Stomach (tissue), 9 donors: ENCODE measurements around the gene TMEM139. TPM values are rescaled to one million over a fixed set of nuclear protein-coding genes. Genes with fewer than 3 reads are reported as not detected.

Experiments
- DNase-seq, 2 donors: peaks; one replicate each; pipeline versions ENCODE4 v3.0.0 to v3.0.0-alpha.2; 2013 to 2019
- H3K27ac ChIP-seq, 5 donors: fragments of 200-600 bp in 4 of 5; sonication (generic) in 4 of 5; one replicate each; pipeline ENCODE4 v1.5.1; 2013 to 2019; ENCODE audit warnings: mild to moderate bottlenecking in 1 of 5, moderate library complexity in 1 of 5
- H3K27me3 ChIP-seq, 3 donors: fragments of 200-600 bp; sonication (generic); one replicate each; pipeline ENCODE4 v1.5.1; 2017 to 2019; ENCODE audit warnings: mixed run types in 1 of 3
- H3K36me3 ChIP-seq, 4 donors: fragments of 200-600 bp; sonication (generic); 1 replicate in 3 of 4; 2 replicates in 1 of 4; pipeline ENCODE4 v1.5.1; 2016 to 2019
- H3K4me1 ChIP-seq, 4 donors: fragments of 200-600 bp; sonication (generic); one replicate each; pipeline ENCODE4 v1.5.1; 2016 to 2019
- H3K4me3 ChIP-seq, 4 donors: fragments of 200-600 bp; sonication (generic) in 3 of 4; one replicate each; pipeline ENCODE4 v1.5.1; 2016 to 2019; ENCODE audit warnings: mild to moderate bottlenecking in 1 of 4
- H3K9me3 ChIP-seq, 4 donors: fragments of 200-600 bp; sonication (generic); one replicate each; pipeline ENCODE4 v1.5.1; 2016 to 2019
- EP300 ChIP-seq: sonication (generic); formaldehyde crosslinking; IDR thresholded peaks from one replicate; pipeline ENCODE4 v1.6.1; 2017; ENCODE audit warnings: antibody characterized with exemption
- POLR2A ChIP-seq, 4 donors: fragments of 450-650 bp; IDR thresholded peaks; one replicate each; pipeline ENCODE4 v1.6.1; 2016; ENCODE audit warnings: antibody characterized with exemption in 4 of 4, control low read depth in 2 of 4, mild to moderate bottlenecking in 1 of 4, moderate library complexity in 1 of 4
- POLR2AphosphoS5 ChIP-seq, 3 donors: sonication (generic); formaldehyde crosslinking; IDR thresholded peaks; one replicate each; pipeline ENCODE4 v1.6.1; 2016; ENCODE audit warnings: antibody characterized with exemption in 3 of 3
- WGBS, 5 donors: extraction: QIAGEN DNeasy Blood & Tissue Kit in 3 of 5; methylation state at CpG; one replicate each; pipeline versions ENCODE4 v1.1.5 to v1.1.7; 2013 to 2018; 5-methylcytosine and 5-hydroxymethylcytosine counted together
- intact Hi-C: fragments of 100-400 bp; cut with DNase I; formaldehyde crosslinking; loops from one replicate; pipeline ENCODE4 v1.15.1; 2023; ENCODE audit warnings: low total_unique reads
- polyA plus RNA-seq, 3 donors: library from polyadenylated mRNA; stranded (reverse); fragments of 200-250 nt; gene quantifications; one replicate each; pipeline ENCODE4 v1.2.3, GENCODE V29; 2013
- total RNA-seq, 5 donors: library from RNA; depleted of rRNA; stranded (reverse); fragments of >200 nt; gene quantifications; one replicate each; pipeline versions ENCODE4 v1.1.0 to v1.2.3, GENCODE V29; 2014 to 2016
- TF ChIP-seq, protein P1 (sequence below), 7 experiments: fragments of 450-650 bp in 4 of 7; fragments of 200-600 bp in 3 of 7; sonication (generic) in 3 of 7; IDR thresholded peaks; one replicate each; pipeline ENCODE4 v1.5.1; 2016 to 2019; ENCODE audit warnings: antibody characterized with exemption in 7 of 7, control low read depth in 2 of 7, mild to moderate bottlenecking in 1 of 7
- donor health status: healthy with polysubstance abuse.
- donor health status: Bipolar disorder and iron deficiency.
- donor health status: healthy.

The TMEM139 gene
- total and polyA plus RNA-seq, 8 donors = 0.89 to 15.3 (median 6.4) TPM

GRCh38 chr7:143281529-143281928, 3.2 kb upstream of the TMEM139 start:
- H3K27ac ChIP-seq = no peak overlapping the region
- TF ChIP-seq, protein P1, sequence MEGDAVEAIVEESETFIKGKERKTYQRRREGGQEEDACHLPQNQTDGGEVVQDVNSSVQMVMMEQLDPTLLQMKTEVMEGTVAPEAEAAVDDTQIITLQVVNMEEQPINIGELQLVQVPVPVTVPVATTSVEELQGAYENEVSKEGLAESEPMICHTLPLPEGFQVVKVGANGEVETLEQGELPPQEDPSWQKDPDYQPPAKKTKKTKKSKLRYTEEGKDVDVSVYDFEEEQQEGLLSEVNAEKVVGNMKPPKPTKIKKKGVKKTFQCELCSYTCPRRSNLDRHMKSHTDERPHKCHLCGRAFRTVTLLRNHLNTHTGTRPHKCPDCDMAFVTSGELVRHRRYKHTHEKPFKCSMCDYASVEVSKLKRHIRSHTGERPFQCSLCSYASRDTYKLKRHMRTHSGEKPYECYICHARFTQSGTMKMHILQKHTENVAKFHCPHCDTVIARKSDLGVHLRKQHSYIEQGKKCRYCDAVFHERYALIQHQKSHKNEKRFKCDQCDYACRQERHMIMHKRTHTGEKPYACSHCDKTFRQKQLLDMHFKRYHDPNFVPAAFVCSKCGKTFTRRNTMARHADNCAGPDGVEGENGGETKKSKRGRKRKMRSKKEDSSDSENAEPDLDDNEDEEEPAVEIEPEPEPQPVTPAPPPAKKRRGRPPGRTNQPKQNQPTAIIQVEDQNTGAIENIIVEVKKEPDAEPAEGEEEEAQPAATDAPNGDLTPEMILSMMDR (IDR thresholded peaks at IDR 0.05) = no peak
- no peak for TF ChIP-seq POLR2A (IDR thresholded peaks at IDR 0.05)
- no peak for TF ChIP-seq EP300
- no peak for TF ChIP-seq POLR2AphosphoS5 (IDR thresholded peaks at IDR 0.05)
- no peak overlapping the region for H3K4me3 ChIP-seq
- DNase-seq = no peak
- intact Hi-C loops = no loop called here
- H3K27me3 ChIP-seq = no peaks in the 10 kb centered on the region
- H3K9me3 ChIP-seq = no peaks in the 10 kb centered on the region
- H3K4me1 ChIP-seq = peaks cover 12 to 36% (median 32%) of the 10 kb centered on the region in 4 donors
- H3K36me3 ChIP-seq = no peaks in the 10 kb centered on the region
- 81 to 93% (median 91%) methylated on average over 2 of the region's 2 CpGs for WGBS, 5 donors

- Histone ChIP-seq H3K36me3 (no peaks in the 10 kb centered on the region), H3K4me1 (peaks cover 12 to 40% (median 35%) of the 10 kb centered on the region in 4 donors), H3K9me3 (no peaks in the 10 kb centered on the region), H3K27ac (no peak overlapping the region), H3K27me3 (no peaks in the 10 kb centered on the region), H3K4me3 (no peak overlapping the region)
- intact Hi-C loops = no loop called here
- WGBS, 5 donors = 94 to 98% (median 96%) methylated on average over 8 of the region's 8 CpGs
- TF ChIP-seq EP300 (no peak), POLR2A (IDR thresholded peaks at IDR 0.05) (no peak), POLR2AphosphoS5 (IDR thresholded peaks at IDR 0.05) (no peak)
- TF ChIP-seq, protein P1 (IDR thresholded peaks at IDR 0.05) = no peak
- no peak for DNase-seq
Measured at GRCh38 chr7:143282124-143282523, 2.6 kb upstream of the TMEM139 start.

DNA sequence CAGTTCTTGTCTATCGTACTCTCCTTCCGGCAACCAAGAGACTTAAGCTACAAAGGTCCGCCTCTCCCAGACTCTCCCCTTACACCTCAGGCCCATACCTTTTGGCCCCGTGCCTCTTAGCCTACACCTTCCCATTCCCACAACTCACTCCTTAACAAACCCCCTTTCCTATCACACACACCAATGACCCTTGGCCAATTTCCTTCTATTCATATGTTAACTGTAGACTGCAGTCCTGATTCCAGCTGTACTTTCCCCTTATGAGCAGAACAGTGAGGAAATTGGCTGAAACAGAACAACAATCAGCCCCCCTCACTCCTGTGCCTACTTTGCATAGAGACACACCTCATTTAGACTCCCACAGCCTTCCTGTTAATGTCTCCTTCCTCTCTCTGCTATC, 1.4 kb upstream of the TMEM139 start:
- Histone ChIP-seq H3K27me3 (no peaks in the 10 kb centered on the region), H3K4me1 (peaks cover 12 to 48% (median 43%) of the 10 kb centered on the region in 4 donors), H3K4me3 (no peak overlapping the region), H3K27ac (peak overlapping the region in 3 of 5 donors; percentile 63 to 72 (median 67)), H3K36me3 (no peaks in the 10 kb centered on the region), H3K9me3 (no peaks in the 10 kb centered on the region)
- no peak for TF ChIP-seq EP300
- no peak for TF ChIP-seq POLR2AphosphoS5 (IDR thresholded peaks at IDR 0.05)
- TF ChIP-seq POLR2A (IDR thresholded peaks at IDR 0.05) = no peak
- TF ChIP-seq, protein P1 (IDR thresholded peaks at IDR 0.05) = no peak
- WGBS, 5 donors = 36 to 60% (median 53%) methylated on average over 4 of the region's 4 CpGs
- intact Hi-C loops = no loop called here
- DNase-seq = peak in 1 of 2 donors; percentile 79

DNA sequence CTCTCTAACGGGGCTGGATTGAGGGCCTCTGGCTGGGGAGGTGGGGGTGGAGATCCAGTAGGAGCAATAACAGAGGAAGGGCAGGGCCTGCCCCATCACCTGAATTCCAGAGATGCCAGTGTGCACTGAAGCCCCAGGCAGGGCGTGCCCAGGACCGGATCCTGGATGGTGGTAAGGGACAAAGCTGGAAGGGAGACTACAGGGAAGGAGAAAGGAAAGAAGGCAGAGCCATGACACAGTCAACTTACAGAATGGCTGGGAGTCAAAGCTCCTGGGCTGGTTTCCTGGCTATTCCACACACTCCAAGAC, 666 bp downstream of the TMEM139 start:
- peak overlapping the region; percentile 55 to 76 (median 67) for H3K27ac ChIP-seq
- intact Hi-C loops = no loop called here
- H3K4me3 ChIP-seq = peak overlapping the region; percentile 27 to 43 (median 34)
- H3K4me1 ChIP-seq = peaks cover 17 to 51% (median 49%) of the 10 kb centered on the region in 4 donors
- no peaks in the 10 kb centered on the region for H3K9me3 ChIP-seq
- DNase-seq = peak in 1 of 2 donors; percentile 74
- TF ChIP-seq POLR2A (IDR thresholded peaks at IDR 0.05) (no peak), POLR2AphosphoS5 (IDR thresholded peaks at IDR 0.05) (peak in 1 of 3 donors; percentile 7), EP300 (no peak)
- TF ChIP-seq, protein P1 (IDR thresholded peaks at IDR 0.05) = no peak
- WGBS, 5 donors = 17 to 54% (median 42%) methylated on average over 3 of the region's 3 CpGs
- no peaks in the 10 kb centered on the region for H3K27me3 ChIP-seq
- H3K36me3 ChIP-seq = no peaks in the 10 kb centered on the region
